Natural killer cell (primary cell): ENCODE data around the gene ZNF358. TPM values are rescaled to one million over a fixed set of nuclear protein-coding genes. Genes with fewer than 3 reads are reported as not detected.

Experiments used
- ATAC-seq, 3 donors: fragments of 150-1000 bp in 2 of 3; fragments of 200-7000 bp in 1 of 3; cut with Tn5 transposase; 1 replicate in 1 of 3; 2 replicates in 2 of 3; pipeline ENCODE4 v1.10.0; 2021; ENCODE audit warnings: mild to moderate bottlenecking in 2 of 3, moderate library complexity in 2 of 3
- DNase-seq, 2 donors: peaks; one replicate each; pipeline versions ENCODE4 v3.0.0 to v3.0.0-alpha.2; 2013 to 2021; ENCODE audit warnings: mixed read lengths in 1 of 2
- H3K27ac ChIP-seq: one replicate; pipeline ENCODE4 v1.5.1; 2013; ENCODE audit warnings: mild to moderate bottlenecking, low read length
- H3K27me3 ChIP-seq: one replicate; pipeline ENCODE4 v1.6.1; 2013; ENCODE audit warnings: low read length; ENCODE audit not compliant: control insufficient read depth, insufficient read depth
- H3K36me3 ChIP-seq: one replicate; pipeline ENCODE4 v1.6.1; 2013; ENCODE audit warnings: low read length; ENCODE audit not compliant: control insufficient read depth, insufficient read depth
- H3K4me1 ChIP-seq: one replicate; pipeline ENCODE4 v1.6.1; 2013; ENCODE audit warnings: low read length; ENCODE audit not compliant: control insufficient read depth, insufficient read depth
- H3K4me3 ChIP-seq: one replicate; pipeline ENCODE4 v1.5.1; 2013; ENCODE audit warnings: low read length
- H3K9me3 ChIP-seq: one replicate; pipeline ENCODE4 v1.6.1; 2013; ENCODE audit warnings: low read length; ENCODE audit not compliant: control insufficient read depth, insufficient read depth
- H3K27ac Mint-ChIP-seq, 2 donors: one replicate each; pipeline ENCODE4 v1.8.0; 2022; ENCODE audit warnings: mild to moderate bottlenecking in 2 of 2, mixed read lengths in 2 of 2, moderate library complexity in 1 of 2
- H3K27me3 Mint-ChIP-seq, 2 donors: one replicate each; pipeline ENCODE4 v1.8.0; 2022; ENCODE audit warnings: low read depth in 2 of 2, mixed read lengths in 2 of 2
- H3K36me3 Mint-ChIP-seq: one replicate; pipeline ENCODE4 v1.8.0; 2022; ENCODE audit warnings: mixed read lengths
- H3K4me1 Mint-ChIP-seq, 2 donors: one replicate each; pipeline ENCODE4 v1.8.0; 2022; ENCODE audit warnings: mixed read lengths in 2 of 2
- H3K4me3 Mint-ChIP-seq: one replicate; pipeline ENCODE4 v1.8.0; 2022; ENCODE audit warnings: mild to moderate bottlenecking, moderate library complexity, mixed read lengths
- H3K9me3 Mint-ChIP-seq, 2 donors: one replicate each; pipeline ENCODE4 v1.8.0; 2022; ENCODE audit warnings: mixed read lengths in 2 of 2
- CTCF ChIP-seq: fragments of 200-600 bp; IDR thresholded peaks from one replicate; pipeline ENCODE4 v1.8.0; 2022; ENCODE audit warnings: antibody characterized with exemption
- WGBS: methylation state at CpG from one replicate; pipeline ENCODE4 v1.1.7; 2013; ENCODE audit warnings: missing lambda C conversion rate; ENCODE audit not compliant: insufficient coverage; 5-methylcytosine and 5-hydroxymethylcytosine counted together
- intact Hi-C: fragments of 100-400 bp; cut with micrococcal nuclease; formaldehyde crosslinking; loops from one replicate; pipeline ENCODE4 v1.14.2; 2022
- total RNA-seq, 4 donors: library from RNA; stranded (reverse); fragments of 120-200 nt in 1 of 4; gene quantifications; one replicate each; pipeline versions ENCODE4 v1.2.3 to v1.2.4, GENCODE V29; 2013 to 2022

Gene ZNF358
- total RNA-seq, 3 donors from 2014 or later (not counting 1 experiment from before 2014, with no cell fraction given), result 9.8 to 11.6 (median 10.9) TPM

DNA sequence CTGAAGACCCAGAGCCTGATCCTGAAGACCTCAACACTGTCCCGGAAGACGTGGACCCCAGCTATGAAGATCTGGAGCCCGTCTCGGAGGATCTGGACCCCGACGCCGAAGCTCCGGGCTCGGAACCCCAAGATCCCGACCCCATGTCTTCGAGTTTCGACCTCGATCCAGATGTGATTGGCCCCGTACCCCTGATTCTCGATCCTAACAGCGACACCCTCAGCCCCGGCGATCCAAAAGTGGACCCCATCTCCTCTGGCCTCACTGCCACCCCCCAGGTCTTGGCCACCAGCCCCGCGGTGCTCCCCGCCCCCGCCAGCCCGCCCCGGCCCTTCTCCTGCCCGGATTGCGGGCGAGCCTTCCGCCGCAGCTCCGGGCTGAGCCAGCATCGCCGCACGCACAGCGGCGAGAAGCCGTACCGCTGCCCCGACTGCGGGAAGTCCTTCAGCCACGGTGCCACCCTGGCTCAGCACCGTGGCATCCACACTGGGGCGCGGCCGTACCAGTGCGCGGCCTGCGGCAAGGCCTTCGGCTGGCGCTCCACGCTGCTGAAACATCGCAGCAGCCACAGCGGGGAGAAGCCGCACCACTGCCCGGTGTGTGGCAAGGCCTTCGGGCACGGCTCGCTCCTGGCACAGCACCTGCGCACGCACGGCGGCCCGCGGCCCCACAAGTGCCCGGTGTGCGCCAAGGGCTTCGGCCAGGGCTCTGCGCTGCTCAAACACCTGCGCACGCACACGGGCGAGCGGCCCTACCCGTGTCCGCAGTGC, 3.6 kb downstream of the ZNF358 start:
- Mint-ChIP-seq H3K4me3 (no peak overlapping the region), H3K9me3 (no peaks in the 10 kb centered on the region), H3K36me3 (no peaks in the 10 kb centered on the region), H3K27me3 (peaks cover 0 to 3% of the 10 kb centered on the region in 2 donors), H3K4me1 (peaks cover 18 to 22% of the 10 kb centered on the region in 2 donors), H3K27ac (no peak overlapping the region)
- intact Hi-C loops, result no loop called here
- Histone ChIP-seq H3K4me3 (no peak overlapping the region), H3K27ac (no peak overlapping the region), H3K4me1 (peaks cover 30% of the 10 kb centered on the region), H3K36me3 (no peaks in the 10 kb centered on the region), H3K9me3 (no peaks in the 10 kb centered on the region), H3K27me3 (no peaks in the 10 kb centered on the region)
- TF ChIP-seq CTCF, result no peak
- DNase-seq (no peak), ATAC-seq (no peak)
- 98% methylated on average over 74 of the region's 74 CpGs for WGBS

DNA sequence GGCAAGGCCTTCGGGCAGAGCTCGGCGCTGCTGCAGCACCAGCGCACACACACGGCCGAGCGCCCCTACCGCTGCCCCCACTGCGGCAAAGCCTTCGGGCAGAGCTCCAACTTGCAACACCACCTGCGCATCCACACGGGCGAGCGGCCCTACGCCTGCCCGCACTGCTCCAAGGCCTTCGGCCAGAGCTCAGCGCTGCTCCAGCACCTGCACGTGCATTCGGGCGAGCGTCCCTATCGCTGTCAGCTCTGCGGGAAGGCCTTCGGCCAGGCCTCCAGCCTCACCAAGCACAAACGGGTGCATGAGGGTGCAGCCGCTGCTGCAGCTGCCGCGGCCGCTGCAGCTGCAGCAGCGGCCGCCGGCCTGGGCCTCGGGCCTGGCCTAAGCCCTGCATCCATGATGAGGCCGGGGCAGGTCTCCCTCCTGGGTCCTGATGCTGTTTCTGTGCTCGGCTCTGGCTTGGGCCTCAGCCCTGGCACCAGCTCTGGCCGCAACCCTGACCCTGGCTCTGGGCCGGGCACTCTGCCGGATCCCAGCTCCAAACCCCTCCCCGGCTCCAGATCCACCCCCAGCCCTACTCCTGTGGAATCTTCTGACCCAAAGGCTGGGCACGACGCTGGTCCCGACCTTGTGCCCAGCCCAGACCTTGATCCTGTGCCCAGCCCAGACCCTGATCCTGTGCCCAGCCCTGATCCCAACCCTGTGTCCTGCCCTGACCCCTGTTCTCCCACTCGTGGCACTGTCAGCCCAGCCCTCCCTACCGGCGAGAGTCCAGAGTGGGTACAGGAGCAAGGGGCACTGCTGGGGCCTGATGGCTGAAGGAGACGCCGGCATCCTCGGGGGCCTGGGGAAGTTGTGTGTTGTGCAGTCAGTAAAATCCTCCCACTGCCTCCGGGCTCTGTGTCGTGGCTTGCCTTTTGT, 4.5 kb downstream of the ZNF358 start:
- no peak for TF ChIP-seq CTCF
- 96% methylated on average over 51 of the region's 51 CpGs for whole genome bisulfite sequencing
- Mint-ChIP-seq H3K4me1 (peaks cover 16 to 20% of the 10 kb centered on the region in 2 donors), H3K4me3 (no peak overlapping the region), H3K36me3 (no peaks in the 10 kb centered on the region), H3K27ac (no peak overlapping the region), H3K27me3 (peaks cover 0 to 3% of the 10 kb centered on the region in 2 donors), H3K9me3 (no peaks in the 10 kb centered on the region)
- Histone ChIP-seq H3K27me3 (no peaks in the 10 kb centered on the region), H3K4me1 (peaks cover 30% of the 10 kb centered on the region), H3K9me3 (no peaks in the 10 kb centered on the region), H3K36me3 (no peaks in the 10 kb centered on the region), H3K27ac (no peak overlapping the region), H3K4me3 (no peak overlapping the region)
- intact Hi-C loops, result no loop called here
- DNase-seq, result no peak
- no peak for ATAC-seq

DNA sequence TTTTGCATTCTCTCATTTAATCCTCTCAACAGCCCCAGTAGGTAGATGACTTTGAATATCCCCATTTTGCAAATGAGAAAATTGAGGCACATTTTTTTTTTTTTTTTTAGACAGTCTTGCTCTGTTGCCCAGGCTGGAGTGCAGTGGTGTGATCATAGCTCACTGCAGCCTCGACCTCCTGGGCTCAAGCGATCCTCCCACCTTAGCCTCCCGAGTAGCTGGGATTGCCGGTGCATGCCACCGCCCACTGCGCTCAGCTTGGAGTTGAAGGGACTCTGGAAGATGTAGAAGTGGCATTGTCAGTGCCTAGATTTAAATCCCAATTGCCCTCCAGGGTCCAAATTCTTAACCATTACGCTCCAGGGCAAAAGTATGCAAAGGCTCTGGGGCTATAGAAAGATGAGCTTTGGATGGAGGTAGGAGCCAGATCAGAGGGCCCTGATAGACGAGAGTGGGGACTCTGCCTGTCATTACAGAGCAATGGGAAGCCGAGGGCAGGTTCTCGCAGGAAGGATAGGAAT, 5.7 kb downstream of the ZNF358 start:
- intact Hi-C loops, result loop anchor here (1.0 kb wide), 1 partner anchor 13 kb away; no protein-coding TSS in a partner anchor
- H3K4me1 ChIP-seq, result peaks cover 22% of the 10 kb centered on the region
- no peaks in the 10 kb centered on the region for H3K27me3 ChIP-seq
- no peaks in the 10 kb centered on the region for H3K9me3 ChIP-seq
- peak overlapping the region; percentile 68 to 87 for H3K27ac Mint-ChIP-seq
- 70% methylated on average over 10 of the region's 10 CpGs for WGBS
- no peak for TF ChIP-seq CTCF
- H3K4me1 Mint-ChIP-seq, result peaks cover 11 to 14% of the 10 kb centered on the region in 2 donors
- DNase-seq (no peak), ATAC-seq (no peak)
- H3K27ac ChIP-seq, result no peak overlapping the region
- H3K36me3 ChIP-seq, result peaks cover 2% of the 10 kb centered on the region
- H3K4me3 ChIP-seq, result no peak overlapping the region
- peak overlapping the region; percentile 92 for H3K4me3 Mint-ChIP-seq
- no peaks in the 10 kb centered on the region for H3K9me3 Mint-ChIP-seq
- no peaks in the 10 kb centered on the region for H3K36me3 Mint-ChIP-seq
- H3K27me3 Mint-ChIP-seq, result no peaks in the 10 kb centered on the region
